ENCODE results near the gene ITGAD.
"Not testable (repeated sequence)": the region's sequence is repeated elsewhere in the genome, so short reads cannot be mapped to it uniquely, and the experiment has no call there.

The ITGAD gene

DNA sequence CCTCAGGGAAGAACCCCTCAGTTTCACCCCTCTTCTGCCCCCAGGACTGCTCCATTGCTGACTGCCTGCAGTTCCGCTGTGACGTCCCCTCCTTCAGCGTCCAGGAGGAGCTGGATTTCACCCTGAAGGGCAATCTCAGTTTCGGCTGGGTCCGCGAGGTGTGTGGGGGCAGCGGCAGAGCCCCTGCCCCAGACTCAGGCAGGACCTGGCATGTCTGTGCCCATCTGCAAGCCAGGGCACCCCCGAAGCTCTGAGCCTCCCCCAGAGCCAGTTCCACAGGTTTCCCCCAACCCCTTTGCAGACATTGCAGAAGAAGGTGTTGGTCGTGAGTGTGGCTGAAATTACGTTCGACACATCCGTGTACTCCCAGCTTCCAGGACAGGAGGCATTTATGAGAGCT lies 30.7 kb downstream of the ITGAD start:
- no peak for DNase-seq
- in situ Hi-C loops (cut with MboI; ENCODE audit: low pct_unique_long_range_greater_than_20kb, low sequenced_read_pairs), result no loop called here

DNA sequence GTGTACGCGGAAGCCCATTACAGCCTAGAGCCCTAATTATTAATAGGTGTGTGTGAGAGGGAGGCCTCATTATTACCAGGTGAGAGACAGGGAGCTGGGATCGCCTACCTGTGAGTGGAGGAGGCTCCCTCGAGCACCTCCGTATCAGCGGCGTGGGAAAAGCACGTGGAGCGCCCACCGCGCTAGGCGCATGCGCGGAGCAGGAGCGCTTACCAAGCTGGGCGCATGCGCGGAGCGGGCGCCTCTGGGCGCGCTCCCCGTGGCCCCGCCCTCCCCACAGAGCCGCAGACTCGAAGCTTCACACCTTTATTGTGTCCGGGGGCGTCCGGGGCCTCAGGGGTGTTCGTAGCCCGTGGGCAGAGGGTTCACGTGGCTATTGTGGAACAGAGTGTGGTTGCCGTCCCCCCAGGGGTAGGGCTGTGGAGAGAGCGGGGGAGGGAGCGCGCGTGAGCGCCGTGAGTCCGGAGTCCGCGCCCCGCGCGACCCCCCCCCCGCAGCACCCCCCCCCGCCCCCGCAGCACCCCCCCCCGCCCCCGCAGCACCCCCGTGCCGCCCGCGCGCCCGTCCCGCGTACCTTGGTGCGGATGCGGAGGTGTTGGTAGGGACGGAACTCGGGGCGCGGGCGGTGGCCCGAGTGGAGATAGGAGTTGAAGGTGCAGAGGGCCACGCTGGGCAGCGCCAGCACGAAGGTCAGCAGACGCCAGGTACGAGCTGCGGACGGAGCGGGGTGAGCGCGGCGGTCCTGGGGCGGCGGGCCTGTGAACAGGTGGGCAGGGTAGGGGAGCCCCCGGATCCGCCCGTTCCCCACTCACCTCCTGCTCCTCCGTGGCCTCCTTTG lies 34.5 kb downstream of the ITGAD start:
- in situ Hi-C loops (cut with MboI; ENCODE audit: low pct_unique_long_range_greater_than_20kb, low sequenced_read_pairs), result no loop called here
- no peak for DNase-seq

- in situ Hi-C loops (cut with MboI; ENCODE audit: low pct_unique_long_range_greater_than_20kb, low sequenced_read_pairs), result no loop called here
- no peak for DNase-seq
Observed at GRCh38 chr16:31428279-31428597, 35.1 kb downstream of the ITGAD start, which contains the start of gene COX6A2. COX6A2 (minus strand) TSS chr16:31428360; CDS start chr16:31428325, 35 bp downstream.

- in situ Hi-C loops (cut with MboI; ENCODE audit: low pct_unique_long_range_greater_than_20kb, low sequenced_read_pairs), result no loop called here
- DNase-seq, result no peak
Observed at GRCh38 chr16:31428638-31429247, 35.6 kb downstream of the ITGAD start.

- in situ Hi-C loops (cut with MboI; ENCODE audit: low pct_unique_long_range_greater_than_20kb, low sequenced_read_pairs), result no loop called here
- no peak for DNase-seq
Observed at GRCh38 chr16:31429314-31429713, 36.2 kb downstream of the ITGAD start.

DNA sequence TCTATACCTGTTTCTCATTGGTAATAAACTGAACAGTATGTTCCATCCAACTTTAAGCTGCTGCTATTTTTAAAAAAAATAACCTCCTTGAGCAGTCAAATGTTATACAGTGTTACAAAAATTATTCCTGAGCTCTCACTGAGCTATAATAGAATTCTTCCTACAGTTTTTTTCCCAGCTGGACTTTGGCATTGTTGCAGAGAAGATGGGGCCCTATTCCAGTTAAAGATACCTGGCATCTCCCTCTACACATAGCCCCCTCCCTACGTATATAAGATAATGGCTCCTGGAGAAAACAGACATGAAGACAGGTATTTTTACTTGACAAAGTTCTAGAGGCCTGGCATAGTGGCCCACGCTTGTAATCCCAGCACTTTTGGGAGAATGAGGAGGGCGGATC lies 36.7 kb downstream of the ITGAD start:
- in situ Hi-C loops (cut with MboI; ENCODE audit: low pct_unique_long_range_greater_than_20kb, low sequenced_read_pairs), result no loop called here
- no peak for DNase-seq

- in situ Hi-C loops (cut with MboI; ENCODE audit: low pct_unique_long_range_greater_than_20kb, low sequenced_read_pairs), result no loop called here
- DNase-seq, result no peak
Observed at GRCh38 chr16:31430380-31431052, 37.4 kb downstream of the ITGAD start.

- in situ Hi-C loops (cut with MboI; ENCODE audit: low pct_unique_long_range_greater_than_20kb, low sequenced_read_pairs), result no loop called here
Observed at GRCh38 chr16:31435341-31436220, 42.4 kb downstream of the ITGAD start.

DNA sequence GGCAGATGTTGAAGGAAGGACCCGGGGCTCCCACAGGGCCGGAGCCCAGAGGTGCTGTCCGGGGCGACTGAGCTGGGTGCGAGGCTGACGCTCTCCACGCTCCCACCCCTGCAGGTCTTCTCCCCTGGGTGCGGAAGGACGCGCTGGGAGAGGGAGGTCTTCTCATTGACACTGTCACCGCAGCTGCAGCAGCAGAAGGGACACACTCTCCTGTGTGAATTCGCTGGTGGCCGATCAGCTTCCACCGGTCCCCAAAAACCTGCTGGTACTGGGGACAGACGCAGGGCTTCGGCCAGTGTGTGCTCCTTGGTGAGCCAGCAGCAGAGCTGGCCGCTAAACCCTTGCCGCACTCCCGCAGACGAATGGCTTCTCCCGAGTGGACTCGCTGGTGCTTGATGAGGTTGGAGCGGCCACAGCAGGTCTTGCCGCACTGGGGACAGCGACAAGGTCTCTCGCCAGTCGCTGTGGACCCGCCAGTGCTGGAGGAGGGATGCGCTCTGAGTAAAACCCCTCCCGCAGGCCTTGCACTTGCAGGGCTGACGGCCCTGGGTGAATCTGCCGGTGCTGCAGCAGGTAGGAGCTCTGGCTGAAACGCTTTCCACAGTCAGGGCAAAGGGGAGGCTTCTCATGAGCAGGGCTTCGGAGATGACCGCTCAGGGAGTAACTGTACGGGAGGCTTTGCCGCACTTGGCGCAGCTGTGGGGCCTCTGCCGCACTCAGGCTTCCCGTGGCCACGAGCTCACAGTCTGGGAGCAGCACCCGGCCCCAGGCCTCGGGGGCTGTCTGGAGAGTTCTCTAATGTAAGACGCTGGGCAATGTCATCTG lies 43.3 kb downstream of the ITGAD start:
- no peak for DNase-seq
- in situ Hi-C loops (cut with MboI; ENCODE audit: low pct_unique_long_range_greater_than_20kb, low sequenced_read_pairs), result no loop called here

More at GRCh38 chr16:31435341-31436220, 42.4 kb downstream of the ITGAD start:
- no peak for DNase-seq

DNA sequence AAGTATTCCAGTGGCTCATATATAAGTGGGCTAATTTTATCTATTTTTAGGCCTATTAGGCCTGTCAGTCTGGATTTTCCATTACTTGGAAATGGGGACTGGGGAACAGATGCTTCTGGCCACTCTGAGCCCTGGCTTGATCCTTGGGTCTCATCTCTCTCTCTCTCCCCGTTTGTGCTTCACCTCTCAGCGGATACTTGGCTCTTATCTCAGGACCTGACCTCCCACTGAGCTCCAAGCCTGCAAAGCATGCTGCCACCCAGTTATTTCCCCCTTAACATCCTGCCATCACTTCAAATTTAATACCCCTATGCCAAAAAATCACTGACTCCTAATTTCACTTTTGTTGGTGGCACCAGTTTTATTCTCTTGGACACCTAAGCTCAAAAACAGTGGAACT lies 45.3 kb downstream of the ITGAD start:
- DNase-seq, result no peak
- in situ Hi-C loops (cut with MboI; ENCODE audit: low pct_unique_long_range_greater_than_20kb, low sequenced_read_pairs), result no loop called here

GRCh38 chr16:31439023-31439422 lies 45.9 kb downstream of the ITGAD start:
- DNase-seq; in situ Hi-C loops (cut with MboI; ENCODE audit: low pct_unique_long_range_greater_than_20kb, low sequenced_read_pairs): not testable (repeated sequence)

DNA sequence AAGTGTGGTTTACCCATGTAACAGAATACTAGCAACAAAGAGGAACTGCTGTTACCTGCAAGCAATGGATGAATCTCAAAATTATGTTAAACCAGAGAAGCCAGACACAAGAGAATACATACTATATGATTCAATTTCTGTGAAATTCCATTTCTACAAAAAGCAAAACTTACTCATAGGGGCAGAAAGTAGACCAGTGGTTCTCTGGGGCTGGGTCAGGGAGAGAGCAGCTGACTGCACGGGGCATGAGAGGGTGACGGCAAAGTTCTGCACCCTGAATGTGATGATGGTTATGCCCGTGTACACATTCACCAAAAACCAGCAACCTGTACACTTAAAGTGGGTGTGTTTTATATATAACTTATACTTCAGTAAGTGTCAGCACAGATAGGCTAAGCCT lies 46.4 kb downstream of the ITGAD start:
- no peak for DNase-seq
- in situ Hi-C loops (cut with MboI; ENCODE audit: low pct_unique_long_range_greater_than_20kb, low sequenced_read_pairs), result no loop called here

DNA sequence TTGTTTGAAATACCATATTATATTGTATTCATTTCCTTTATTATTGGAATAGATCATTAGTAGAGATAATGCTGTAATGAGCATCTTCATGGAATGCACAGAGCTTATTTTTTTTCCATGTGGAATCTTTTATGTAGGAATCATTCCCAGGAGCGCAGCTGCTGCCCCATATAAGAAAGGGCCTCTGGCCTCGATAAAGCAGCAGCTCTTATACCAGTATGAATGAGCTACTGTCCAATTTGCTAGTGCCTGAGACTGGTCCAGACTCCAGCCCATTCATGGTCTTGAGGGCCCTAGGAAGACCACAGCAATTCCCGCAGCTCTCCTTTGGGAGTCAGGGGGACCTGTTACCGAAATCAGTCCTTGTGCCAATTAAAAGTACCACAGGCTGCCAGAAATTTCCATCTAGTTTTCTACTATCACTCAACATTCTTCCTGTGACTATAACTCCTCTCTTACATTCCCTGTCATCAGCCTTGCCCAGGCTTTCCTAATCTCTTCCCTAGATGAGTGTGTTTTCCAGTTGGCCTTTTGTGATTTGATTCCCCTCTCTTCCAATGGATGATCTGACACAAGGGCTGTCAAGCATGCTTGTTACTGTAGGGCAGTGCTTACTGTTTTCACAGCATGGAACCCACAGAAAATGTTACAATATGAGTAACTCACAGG lies 47.5 kb downstream of the ITGAD start:
- in situ Hi-C loops (cut with MboI; ENCODE audit: low pct_unique_long_range_greater_than_20kb, low sequenced_read_pairs), result no loop called here

DNA sequence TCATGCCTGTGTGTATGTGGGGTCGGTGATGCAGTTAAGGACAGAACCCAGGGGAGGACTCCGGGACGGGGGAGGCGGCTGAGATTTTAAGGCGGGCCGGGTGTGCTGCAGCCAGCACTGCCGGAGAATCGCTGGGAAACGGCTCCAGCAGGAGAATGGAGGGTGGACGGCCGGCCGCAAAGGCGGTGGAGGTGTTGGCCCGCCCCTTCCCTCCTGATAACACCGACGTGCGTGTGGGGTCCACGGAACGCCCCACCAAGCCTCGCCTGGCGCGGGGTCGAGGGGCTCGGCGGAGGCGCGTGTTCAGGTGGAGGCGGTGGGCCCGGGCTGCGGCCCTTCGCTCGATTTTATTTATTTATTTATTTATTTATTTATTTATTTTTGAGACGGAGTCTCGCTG lies 48.8 kb downstream of the ITGAD start:
- in situ Hi-C loops (cut with MboI; ENCODE audit: low pct_unique_long_range_greater_than_20kb, low sequenced_read_pairs), result no loop called here
- DNase-seq, result no peak

More for the DNA sequence above, 47.5 kb downstream of the ITGAD start:
- DNase-seq, result no peak

DNA sequence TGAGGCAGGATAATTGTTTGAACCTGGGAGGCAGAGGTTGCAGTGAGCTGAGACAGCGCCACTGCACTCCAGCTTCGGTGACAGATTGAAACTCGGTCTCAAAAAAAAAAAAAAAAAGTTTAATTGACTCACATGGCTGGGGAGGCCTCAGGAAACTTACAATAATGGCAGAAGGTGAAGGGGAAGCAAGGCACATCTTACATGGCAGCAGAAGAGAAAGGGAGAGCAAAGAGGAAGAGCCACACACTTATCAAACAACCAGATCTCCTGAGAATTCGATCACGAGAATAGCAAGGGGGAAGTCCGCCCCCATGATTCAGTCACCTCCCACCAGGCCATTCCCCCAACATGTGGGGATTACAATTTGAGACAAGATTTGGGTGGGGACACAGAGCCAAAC lies 52.8 kb downstream of the ITGAD start:
- peak; percentile 37 for DNase-seq
- in situ Hi-C loops (cut with MboI; ENCODE audit: low pct_unique_long_range_greater_than_20kb, low sequenced_read_pairs), result not testable (repeated sequence)

DNA sequence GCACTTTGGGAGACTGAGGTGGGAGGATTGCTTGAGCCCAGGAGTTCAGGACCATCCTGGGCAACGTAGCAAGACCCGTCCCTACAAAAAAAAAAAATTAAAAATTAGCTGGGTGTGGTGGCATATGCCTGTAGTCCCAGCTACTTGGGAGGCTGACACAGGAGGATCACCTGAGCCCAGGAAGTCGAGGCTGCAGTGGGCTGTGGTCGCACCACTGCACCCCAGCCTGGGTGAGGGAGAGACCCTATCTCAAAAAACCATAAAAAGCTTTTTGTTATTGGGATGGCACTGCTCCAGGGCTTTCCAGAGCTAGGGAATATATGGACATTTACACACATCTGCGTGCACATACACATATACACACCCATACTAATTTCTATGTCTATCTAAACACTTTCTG lies 58.1 kb downstream of the ITGAD start:
- DNase-seq, result no peak

DNA sequence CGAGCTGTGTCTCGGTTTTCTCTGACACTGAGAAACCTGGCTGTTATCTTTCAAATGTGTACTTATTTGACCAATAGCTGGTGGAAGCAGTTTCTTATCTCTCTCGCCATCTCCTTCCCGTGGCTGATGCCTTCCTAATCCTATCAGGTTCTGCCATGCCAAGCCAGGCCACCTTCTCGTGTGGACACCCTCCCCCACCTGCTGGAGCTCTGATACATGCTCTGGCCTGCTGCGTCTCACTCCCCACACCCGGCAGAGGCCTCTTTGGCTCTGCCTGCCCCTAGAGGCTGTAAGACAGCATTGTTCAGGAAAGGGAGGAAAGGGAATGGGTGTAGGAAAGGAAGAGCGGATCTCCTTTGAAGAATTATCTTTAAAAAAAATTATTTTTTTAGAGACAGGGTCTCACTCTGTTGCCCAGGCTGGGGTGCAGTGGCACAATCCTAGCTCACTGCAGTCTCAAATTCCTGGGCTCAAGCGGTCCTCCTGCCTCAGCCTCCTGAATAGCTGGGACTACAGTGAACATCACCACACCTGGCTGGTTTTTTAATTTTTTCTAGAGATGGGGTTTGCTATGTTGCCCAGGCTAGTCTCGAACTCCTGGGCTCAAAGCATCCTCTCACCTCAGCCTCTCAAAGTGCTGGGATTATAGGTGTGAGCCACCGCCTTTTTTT lies 58.7 kb downstream of the ITGAD start:
- in situ Hi-C loops (cut with MboI; ENCODE audit: low pct_unique_long_range_greater_than_20kb, low sequenced_read_pairs), result no loop called here
- DNase-seq, result peak; percentile 64

More for the DNA sequence above, 58.1 kb downstream of the ITGAD start:
- in situ Hi-C loops (cut with MboI; ENCODE audit: low pct_unique_long_range_greater_than_20kb, low sequenced_read_pairs), result no loop called here
